ENCODE measurements around the gene KMO. TPM values are rescaled to one million over a fixed set of nuclear protein-coding genes. Genes with fewer than 3 reads are reported as not detected.

Gene KMO
- total and polyA plus RNA-seq, 2 experiments from 2014 or later, result 0.05 TPM; not detected in 1

GRCh38 chr1:241482761-241483250, 49.4 kb upstream of the KMO start:
- ATAC-seq (no peak), DNase-seq (ENCODE audit: low spot score) (no peak)
- no peaks in the 10 kb centered on the region for H3K4me1 Mint-ChIP-seq
- H3K27ac ChIP-seq (ENCODE audit: low read depth), result no peak overlapping the region
- H3K36me3 Mint-ChIP-seq (ENCODE audit: low read depth), result peaks cover 11% of the 10 kb centered on the region; the same call in 2 of the 3 replicates
- H3K9me2 ChIP-seq (ENCODE audit: insufficient read depth), result no peaks in the 10 kb centered on the region
- H3K27me3 Mint-ChIP-seq (ENCODE audit: insufficient read depth, low read depth, poor library complexity), result no peaks in the 10 kb centered on the region
- H3K4me3 Mint-ChIP-seq, result no peak overlapping the region
- H3K4me3 ChIP-seq, result no peak overlapping the region
- H3K9me3 Mint-ChIP-seq, result peaks cover 7% of the 10 kb centered on the region
- no peaks in the 10 kb centered on the region for H4K20me1 ChIP-seq (replicated peaks; ENCODE audit: insufficient read depth)
- H2AFZ ChIP-seq, result no peak overlapping the region
- TF ChIP-seq ZNF114 (CRISPR knock-in tag; IDR thresholded peaks at IDR 0.05), result no peak
- TF ChIP-seq EZH2phosphoT487 (IDR thresholded peaks at IDR 0.05; ENCODE audit: unreplicated experiment), result no peak
- TF ChIP-seq NANOG (IDR thresholded peaks at IDR 0.05; ENCODE audit: borderline replicate concordance), result no peak
- no peak for TF ChIP-seq ZNF462 (CRISPR knock-in tag; IDR thresholded peaks at IDR 0.05)
- no peak for TF ChIP-seq POLR2AphosphoS5 (IDR thresholded peaks at IDR 0.05; ENCODE audit: low read depth)
- TF ChIP-seq CTCF (conservative IDR thresholded peaks at IDR 0.05; ENCODE audit: low read depth in 2 of 2), result no peak
- no peak for TF ChIP-seq ETS1 (IDR thresholded peaks at IDR 0.05)
- TF ChIP-seq REST (IDR thresholded peaks at IDR 0.05; ENCODE audit: unreplicated experiment), result no peak
- H3K36me3 ChIP-seq (ENCODE audit: insufficient read depth), result no peaks in the 10 kb centered on the region
- no peaks in the 10 kb centered on the region for H3F3A ChIP-seq (replicated peaks; ENCODE audit: low read depth)
- H3K4me1 ChIP-seq (ENCODE audit: insufficient read depth), result no peaks in the 10 kb centered on the region
- H3K4me2 ChIP-seq, result no peak overlapping the region
- H3K27ac Mint-ChIP-seq, result no peak overlapping the region
- H3K79me2 ChIP-seq (replicated peaks; ENCODE audit: insufficient read depth), result no peaks in the 10 kb centered on the region
- H3K27me3 ChIP-seq (ENCODE audit: insufficient read depth), result no peaks in the 10 kb centered on the region

Data from GM23338 (cell line).